GM12875 (cell line): Measurements from ENCODE around the gene APBB2.

Experiments used
- H3K4me3 ChIP-seq: one replicate; pipeline ENCODE4 v1.5.1; 2011; ENCODE audit warnings: low read depth, low read length, control low read depth
- CTCF ChIP-seq: IDR thresholded peaks from 2 replicates; pipeline ENCODE4 v1.5.1; 2011; ENCODE audit warnings: low read depth, mild to moderate bottlenecking, control low read depth, inconsistent platforms, low read length, moderate library complexity, borderline replicate concordance; ENCODE audit not compliant: insufficient read depth

APBB2 gene

GRCh38 chr4:41106694-41107419 is 107.5 kb downstream of the APBB2 start:
- H3K4me3 ChIP-seq, result no peak overlapping the region
- TF ChIP-seq CTCF, result no peak

GRCh38 chr4:41106081-41106480 is 108.3 kb downstream of the APBB2 start:
- TF ChIP-seq CTCF, result no peak

GRCh38 chr4:41104155-41104554 is 110.2 kb downstream of the APBB2 start:
- no peak overlapping the region for H3K4me3 ChIP-seq
- no peak for TF ChIP-seq CTCF

More at GRCh38 chr4:41106081-41106480, 108.3 kb downstream of the APBB2 start:
- no peak overlapping the region for H3K4me3 ChIP-seq

- no peak for TF ChIP-seq CTCF
- H3K4me3 ChIP-seq, result no peak overlapping the region
Observed at GRCh38 chr4:41103657-41104056, 110.7 kb downstream of the APBB2 start.

GRCh38 chr4:41102414-41103092 is 111.8 kb downstream of the APBB2 start:
- no peak for TF ChIP-seq CTCF
- no peak overlapping the region for H3K4me3 ChIP-seq

- H3K4me3 ChIP-seq, result no peak overlapping the region
- TF ChIP-seq CTCF, result no peak
Observed at GRCh38 chr4:41098093-41099048, 116.0 kb downstream of the APBB2 start.
